HepG2 (cell line): ENCODE data around the gene VPS52. TPM values are rescaled to one million over a fixed set of nuclear protein-coding genes. Genes with fewer than 3 reads are reported as not detected.

Experiments used
- ASH2L ChIP-seq: fragments of 300-600, 200-600 bp; sonication (generic); IDR thresholded peaks from 2 replicates; pipeline ENCODE4 v1.7.0; 2017; ENCODE audit warnings: low read depth, mild to moderate bottlenecking, moderate library complexity, mixed read lengths, low read length; ENCODE audit not compliant: insufficient read length
- CCDC6 ChIP-seq: sonication (generic); formaldehyde crosslinking; IDR thresholded peaks from 2 replicates; pipeline ENCODE4 v1.8.1; 2022; ENCODE audit warnings: mild to moderate bottlenecking, missing genetic modification reagents, moderate library complexity
- CHCHD3 ChIP-seq: sonication (generic); formaldehyde crosslinking; IDR thresholded peaks from 2 replicates; pipeline ENCODE4 v1.8.0; 2022; ENCODE audit warnings: mild to moderate bottlenecking, missing genetic modification reagents, moderate library complexity
- FOXA3 ChIP-seq: IDR thresholded peaks from 2 replicates; pipeline ENCODE4 v1.6.1; 2016; ENCODE audit warnings: missing genetic modification reagents, missing compliant biosample characterization
- HDAC2 ChIP-seq: sonication (generic); formaldehyde crosslinking; IDR thresholded peaks from 2 replicates; pipeline ENCODE4 v1.4.0; 2020; ENCODE audit warnings: missing genetic modification reagents
- HOXA3 ChIP-seq: sonication (generic); formaldehyde crosslinking; IDR thresholded peaks from 2 replicates; pipeline ENCODE4 v1.5.0; 2020; ENCODE audit warnings: missing genetic modification reagents
- MLXIP ChIP-seq: sonication (generic); formaldehyde crosslinking; IDR thresholded peaks from 2 replicates; pipeline ENCODE4 v1.9.0; 2021; ENCODE audit warnings: missing genetic modification reagents, borderline replicate concordance
- POGK ChIP-seq: sonication (generic); formaldehyde crosslinking; conservative IDR thresholded peaks from 2 replicates; pipeline ENCODE4 v1.8.0; 2022; ENCODE audit warnings: mild to moderate bottlenecking, moderate library complexity, missing genetic modification reagents
- POLR2G ChIP-seq: fragments of 200-400 bp; formaldehyde crosslinking; IDR thresholded peaks from 2 replicates; pipeline ENCODE4 v1.6.1; 2018; ENCODE audit warnings: mild to moderate bottlenecking, low read depth, low read length, moderate library complexity
- RFXANK ChIP-seq: IDR thresholded peaks from 2 replicates; pipeline ENCODE4 v1.6.1; 2016
- SCMH1 ChIP-seq: sonication (generic); formaldehyde crosslinking; IDR thresholded peaks from 2 replicates; pipeline ENCODE4 v1.9.0; 2021; ENCODE audit warnings: missing genetic modification reagents, mild to moderate bottlenecking, borderline replicate concordance
- SIN3B ChIP-seq: fragments of 150-350 bp; IDR thresholded peaks from 2 replicates; pipeline ENCODE4 v1.6.1; 2014; ENCODE audit warnings: low read length
- SNAPC2 ChIP-seq: sonication (generic); formaldehyde crosslinking; IDR thresholded peaks from 2 replicates; pipeline ENCODE4 v1.8.1; 2022; ENCODE audit warnings: mild to moderate bottlenecking, missing genetic modification reagents
- ZBTB20 ChIP-seq: sonication (generic); formaldehyde crosslinking; IDR thresholded peaks from 2 replicates; pipeline ENCODE4 v1.8.1; 2023; ENCODE audit warnings: missing genetic modification reagents, low read depth, mild to moderate bottlenecking, borderline replicate concordance
- ZNF30 ChIP-seq: sonication (generic); formaldehyde crosslinking; IDR thresholded peaks from 2 replicates; pipeline ENCODE4 v1.5.0; 2020; ENCODE audit warnings: mild to moderate bottlenecking, missing genetic modification reagents
- ZNF44 ChIP-seq: sonication (generic); formaldehyde crosslinking; IDR thresholded peaks from 2 replicates; pipeline ENCODE4 v1.5.1; 2020; ENCODE audit warnings: mild to moderate bottlenecking, missing genetic modification reagents
- polyA plus RNA-seq, 8 experiments: library from polyadenylated mRNA; depleted of rRNA in 3 of 8; stranded (reverse) in 7 of 8; unstranded in 1 of 8; fragments of >200 nt; fragmentation: Illumina TruSeq in 4 of 8; extraction: Trizol in 4 of 8; gene quantifications; 2 replicates each; pipeline versions ENCODE4 v1.2.1 to v1.2.3, GENCODE V29; 2011 to 2016; ENCODE audit warnings: low read depth in 4 of 8, missing spikeins in 1 of 8, mixed read lengths in 1 of 8; ENCODE audit not compliant: insufficient read depth in 1 of 8
- total RNA-seq, 5 experiments: library from RNA; depleted of rRNA; stranded (reverse); fragments of >200 nt; fragmentation: Illumina TruSeq; extraction: Trizol; gene quantifications; 2 replicates each; pipeline ENCODE4 v1.2.3, GENCODE V29; 2016; ENCODE audit warnings: low read depth in 1 of 5
- TF ChIP-seq, protein P1 (sequence below): sonication (generic); formaldehyde crosslinking; IDR thresholded peaks from 2 replicates; pipeline ENCODE4 v1.4.0; 2020; ENCODE audit warnings: missing genetic modification reagents, low read depth, mild to moderate bottlenecking, borderline replicate concordance
- TF ChIP-seq, protein P2 (sequence below): IDR thresholded peaks from 2 replicates; pipeline ENCODE4 v1.6.1; 2012; ENCODE audit warnings: low read depth, low read length, improper control_type of control experiment
- TF ChIP-seq, protein P3 (sequence below): sonication (generic); formaldehyde crosslinking; IDR thresholded peaks from 2 replicates; pipeline ENCODE4 v1.4.0; 2020; ENCODE audit warnings: mild to moderate bottlenecking, missing genetic modification reagents

Gene VPS52
- total and polyA plus RNA-seq, 2 of the 13 experiments (the other 11 are each of a cell fraction or from before 2014, with no cell fraction given), result 48.9 to 85.5 TPM

DNA sequence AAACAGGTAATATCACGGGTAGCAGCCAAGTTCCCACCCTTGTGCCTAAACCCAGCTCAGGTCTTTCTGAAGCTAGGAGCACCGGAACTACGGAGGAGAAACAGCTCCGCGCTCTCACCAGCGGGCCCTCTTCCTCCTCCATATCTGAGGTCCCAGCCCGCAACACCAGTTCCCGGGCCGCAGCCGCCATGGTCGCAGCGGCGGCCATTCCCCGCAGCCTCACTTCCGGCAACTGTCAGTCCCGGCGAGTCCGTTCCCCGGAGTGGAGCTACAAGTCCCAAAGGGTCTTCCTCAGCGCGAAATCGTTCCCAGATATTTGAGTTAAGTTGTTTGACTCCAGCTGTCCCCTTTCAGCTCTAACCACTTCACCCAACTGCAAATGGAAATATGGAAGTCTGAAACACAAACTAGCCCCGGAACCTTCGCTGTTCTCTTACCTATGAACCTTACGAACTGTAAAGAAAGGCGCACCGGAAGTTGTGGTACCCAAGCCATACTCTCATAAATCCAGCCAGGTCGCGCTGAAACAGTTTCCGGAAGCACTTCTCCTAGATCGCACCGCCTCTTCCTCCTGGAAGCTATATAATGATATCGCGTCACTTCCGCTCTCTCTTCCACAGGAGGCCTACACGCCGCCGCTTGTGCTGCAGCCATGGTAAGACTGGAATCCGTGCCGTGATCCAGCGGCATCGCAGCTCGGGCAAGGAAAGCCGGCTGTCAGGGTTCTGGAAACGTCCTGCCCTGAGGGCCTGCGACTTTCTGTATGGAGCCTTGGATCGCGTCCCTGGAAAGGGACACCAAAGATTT, at the start of gene VPS52, which contains the start of gene RPS18 (continued):
- TF ChIP-seq ZNF30 (CRISPR knock-in tag), result peak; percentile 80; the same call in 1 of the 2 replicates
- TF ChIP-seq HDAC2 (CRISPR knock-in tag), result peak; percentile 73
- peak; percentile 100 for TF ChIP-seq POLR2G
- TF ChIP-seq MLXIP (CRISPR knock-in tag), result peak; percentile 63; the same call in 1 of the 2 replicates
- TF ChIP-seq SNAPC2 (CRISPR knock-in tag), result peak; percentile 81; the same call in 1 of the 2 replicates
- TF ChIP-seq SCMH1 (CRISPR knock-in tag), result no peak
- TF ChIP-seq, protein P1, sequence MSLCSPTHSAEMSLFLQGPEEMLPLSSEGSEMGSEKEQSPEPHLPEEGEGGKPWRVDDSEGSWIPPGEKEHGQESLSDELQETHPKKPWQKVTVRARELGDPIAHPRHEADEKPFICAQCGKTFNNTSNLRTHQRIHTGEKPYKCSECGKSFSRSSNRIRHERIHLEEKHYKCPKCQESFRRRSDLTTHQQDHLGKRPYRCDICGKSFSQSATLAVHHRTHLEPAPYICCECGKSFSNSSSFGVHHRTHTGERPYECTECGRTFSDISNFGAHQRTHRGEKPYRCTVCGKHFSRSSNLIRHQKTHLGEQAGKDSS (CRISPR knock-in tag), result peak; percentile 61; the same call in 1 of the 2 replicates
- no peak for TF ChIP-seq CHCHD3
- peak; percentile 83 for TF ChIP-seq POGK
- TF ChIP-seq, protein P2, sequence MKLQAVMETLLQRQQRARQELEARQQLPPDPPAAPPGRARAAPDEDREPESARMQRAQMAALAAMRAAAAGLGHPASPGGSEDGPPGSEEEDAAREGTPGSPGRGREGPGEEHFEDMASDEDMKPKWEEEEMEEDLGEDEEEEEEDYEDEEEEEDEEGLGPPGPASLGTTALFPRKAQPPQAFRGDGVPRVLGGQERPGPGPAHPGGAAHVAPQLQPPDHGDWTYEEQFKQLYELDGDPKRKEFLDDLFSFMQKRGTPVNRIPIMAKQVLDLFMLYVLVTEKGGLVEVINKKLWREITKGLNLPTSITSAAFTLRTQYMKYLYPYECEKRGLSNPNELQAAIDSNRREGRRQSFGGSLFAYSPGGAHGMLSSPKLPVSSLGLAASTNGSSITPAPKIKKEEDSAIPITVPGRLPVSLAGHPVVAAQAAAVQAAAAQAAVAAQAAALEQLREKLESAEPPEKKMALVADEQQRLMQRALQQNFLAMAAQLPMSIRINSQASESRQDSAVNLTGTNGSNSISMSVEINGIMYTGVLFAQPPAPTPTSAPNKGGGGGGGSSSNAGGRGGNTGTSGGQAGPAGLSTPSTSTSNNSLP, result no peak; the same call in 1 of the 2 replicates
- peak; percentile 92; the same call in 1 of the 2 replicates for TF ChIP-seq ZNF44 (CRISPR knock-in tag)
- peak; percentile 100 for TF ChIP-seq ASH2L
- peak; percentile 91 for TF ChIP-seq SIN3B
- peak; percentile 74; the same call in 1 of the 2 replicates for TF ChIP-seq ZBTB20
- TF ChIP-seq FOXA3, result peak; percentile 86
- TF ChIP-seq, protein P3, sequence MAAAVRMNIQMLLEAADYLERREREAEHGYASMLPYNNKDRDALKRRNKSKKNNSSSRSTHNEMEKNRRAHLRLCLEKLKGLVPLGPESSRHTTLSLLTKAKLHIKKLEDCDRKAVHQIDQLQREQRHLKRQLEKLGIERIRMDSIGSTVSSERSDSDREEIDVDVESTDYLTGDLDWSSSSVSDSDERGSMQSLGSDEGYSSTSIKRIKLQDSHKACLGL (CRISPR knock-in tag), result peak; percentile 88
- TF ChIP-seq HOXA3 (CRISPR knock-in tag), result peak; percentile 87
- TF ChIP-seq CCDC6, result peak; percentile 71
- TF ChIP-seq RFXANK (CRISPR knock-in tag), result peak; percentile 84; the same call in 1 of the 2 replicates
